Measurements from ENCODE around the gene BIRC7.

- TF ChIP-seq CTCF (IDR thresholded peaks at IDR 0.05; ENCODE audit: extremely low read depth in 1 of 2, insufficient read depth in 1 of 2, low read depth in 1 of 2, low read length in 2 of 2) (no peak), POLR2A (IDR thresholded peaks at IDR 0.05; ENCODE audit: low read depth, low read length) (no peak), EZH2 (IDR thresholded peaks at IDR 0.05; ENCODE audit: borderline replicate concordance, low read depth, low read length, severe bottlenecking) (no peak), POLR2AphosphoS5 (IDR thresholded peaks at IDR 0.05; ENCODE audit: insufficient read depth, low read depth, low read length) (no peak)
Measured at GRCh38 chr20:63186528-63187316, 49.0 kb upstream of the BIRC7 start.

Measured in endothelial cell of umbilical vein (primary cell).